Neural progenitor cell (in vitro differentiated cells): ENCODE measurements around the gene DCUN1D3.

ENCODE experiments used
- CTCF ChIP-seq: fragments of 200-600 bp; sonication (generic); IDR thresholded peaks from 2 replicates; pipeline ENCODE4 v1.5.1; 2017; ENCODE audit warnings: antibody characterized with exemption, mild to moderate bottlenecking
- EZH2 ChIP-seq: fragments of 200-600 bp; sonication (generic); IDR thresholded peaks from 2 replicates; pipeline ENCODE4 v1.6.1; 2017; ENCODE audit warnings: antibody characterized with exemption, mild to moderate bottlenecking, moderate library complexity

GRCh38 chr16:20905576-20905975, 5.4 kb upstream of the DCUN1D3 start:
- no peak for TF ChIP-seq EZH2
- no peak for TF ChIP-seq CTCF
